OCI-LY3 (cell line): ENCODE data around the gene DEPDC1B.

Experiments used
- CTCF ChIP-seq: fragments of 200-600, 300-600 bp; sonication (generic); IDR thresholded peaks from 2 replicates; pipeline ENCODE4 v1.5.1; 2014; ENCODE audit warnings: antibody characterized with exemption, low read length, low read depth
- EZH2phosphoT487 ChIP-seq: fragments of 200-600 bp; shearing (Covaris generic); IDR thresholded peaks from 2 replicates; pipeline ENCODE4 v1.6.1; 2018; ENCODE audit warnings: antibody characterized with exemption, mixed run types, low read depth

DNA sequence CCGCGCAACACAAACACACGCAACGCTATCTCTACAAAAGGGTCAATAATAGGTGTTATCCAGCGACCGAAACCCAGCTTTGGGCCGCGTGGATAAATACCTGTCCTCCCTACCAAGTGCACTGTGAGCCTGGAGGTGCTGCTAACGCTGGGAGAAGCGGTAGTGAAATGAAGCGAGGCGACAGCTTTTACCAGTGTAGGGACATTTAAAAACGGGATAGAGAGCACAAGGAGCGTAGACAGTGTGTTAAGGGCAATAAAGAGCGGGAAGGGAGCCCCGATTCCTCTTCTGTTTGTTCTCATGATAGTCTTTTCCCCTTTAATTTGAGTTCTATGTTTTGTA lies 421 bp upstream of the DEPDC1B start:
- TF ChIP-seq CTCF: no peak
- TF ChIP-seq EZH2phosphoT487: no peak
